Upper lobe of left lung (tissue), 4 donors: Measurements from ENCODE around the gene VGF.

Source experiments
- CTCF ChIP-seq, 6 experiments: fragments of 450-650 bp in 4 of 6; fragments of 200-600 bp in 2 of 6; sonication (generic) in 2 of 6; IDR thresholded peaks; one replicate each; pipeline ENCODE4 v1.5.1; 2016 to 2019; ENCODE audit warnings: antibody characterized with exemption in 6 of 6
- POLR2A ChIP-seq, 4 donors: fragments of 450-650 bp; IDR thresholded peaks; one replicate each; pipeline ENCODE4 v1.5.1; 2016 to 2017; ENCODE audit warnings: antibody characterized with exemption in 4 of 4, mild to moderate bottlenecking in 2 of 4
- POLR2AphosphoS5 ChIP-seq, 2 donors: sonication (generic); formaldehyde crosslinking; IDR thresholded peaks; one replicate each; pipeline ENCODE4 v1.5.1; 2017; ENCODE audit warnings: antibody characterized with exemption in 2 of 2

DNA sequence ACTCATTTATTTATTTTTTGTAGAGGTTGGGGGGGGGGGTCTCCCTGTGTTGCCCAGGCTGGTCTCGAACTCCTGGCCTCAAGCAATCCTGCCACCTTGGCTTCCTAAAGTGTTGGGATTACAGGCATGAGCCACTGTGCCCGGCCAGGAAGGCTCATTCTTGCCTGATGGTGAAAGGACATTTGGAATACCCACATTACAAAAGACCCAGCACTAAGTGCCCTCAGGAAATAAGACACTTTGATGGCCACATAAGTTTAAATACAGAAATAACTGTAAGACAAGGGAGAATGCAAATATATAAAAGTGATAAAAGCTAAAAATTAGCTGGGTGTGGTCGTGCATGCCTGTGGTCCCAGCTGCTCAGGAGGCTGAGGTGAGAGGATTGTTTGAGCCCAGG is 46.5 kb downstream of the VGF start:
- TF ChIP-seq POLR2A (IDR thresholded peaks at IDR 0.05): no peak
- TF ChIP-seq CTCF (IDR thresholded peaks at IDR 0.05): no peak
- TF ChIP-seq POLR2AphosphoS5 (IDR thresholded peaks at IDR 0.05): no peak
